C4-2B (cell line): ENCODE results near the gene DNAH8.

Experiments
- CTCF ChIP-seq: fragments of 450-650 bp; conservative IDR thresholded peaks from 2 replicates; pipeline ENCODE4 v1.5.1; 2017; ENCODE audit warnings: mild to moderate bottlenecking
- ZFX ChIP-seq: fragments of 450-650 bp; IDR thresholded peaks from 2 replicates; pipeline ENCODE4 v1.6.1; 2017

DNA sequence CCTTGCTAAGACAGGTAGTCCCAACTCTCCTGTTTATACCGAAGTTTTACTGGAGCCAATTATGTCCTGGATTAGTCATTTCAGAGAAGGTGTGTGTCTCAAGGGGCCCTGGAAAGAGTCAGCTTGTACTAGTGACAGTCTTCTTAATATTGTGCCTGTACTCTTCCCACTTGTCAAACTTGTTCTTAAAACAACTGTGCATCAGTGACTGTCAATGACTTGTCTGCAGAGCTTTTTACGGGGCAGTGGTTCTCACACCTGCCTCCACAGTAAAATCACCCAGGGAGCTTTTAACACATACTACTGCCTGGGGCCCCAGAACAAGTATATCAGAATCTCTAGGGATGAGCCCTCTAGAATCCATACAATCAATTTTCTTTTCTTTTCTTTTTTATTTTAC, 305.0 kb downstream of the DNAH8 start:
- TF ChIP-seq CTCF: no peak
- no peak for TF ChIP-seq ZFX
